GM12875 (cell line): ENCODE data around the gene ZNF280C.
"Not testable (repeated sequence)": the region's sequence is repeated elsewhere in the genome, so short reads cannot be mapped to it uniquely, and the experiment has no call there.

Experiments used
- H3K4me3 ChIP-seq: one replicate; pipeline ENCODE4 v1.5.1; 2011; ENCODE audit warnings: low read depth, low read length, control low read depth
- CTCF ChIP-seq: IDR thresholded peaks from 2 replicates; pipeline ENCODE4 v1.5.1; 2011; ENCODE audit warnings: low read depth, mild to moderate bottlenecking, control low read depth, inconsistent platforms, low read length, moderate library complexity, borderline replicate concordance; ENCODE audit not compliant: insufficient read depth

Gene ZNF280C

GRCh38 chrX:130260316-130260715 is 8.4 kb downstream of the ZNF280C start:
- TF ChIP-seq CTCF: no peak
- no peak overlapping the region for H3K4me3 ChIP-seq

GRCh38 chrX:130253916-130254315 is 14.8 kb downstream of the ZNF280C start:
- no peak for TF ChIP-seq CTCF
- no peak overlapping the region for H3K4me3 ChIP-seq

- TF ChIP-seq CTCF: no peak
- no peak overlapping the region for H3K4me3 ChIP-seq
Measured at GRCh38 chrX:130251671-130252070, 17.0 kb downstream of the ZNF280C start.

GRCh38 chrX:130247996-130248395 is 20.7 kb downstream of the ZNF280C start:
- no peak for TF ChIP-seq CTCF
- H3K4me3 ChIP-seq: no peak overlapping the region

GRCh38 chrX:130246084-130246483 is 22.6 kb downstream of the ZNF280C start:
- no peak for TF ChIP-seq CTCF
- H3K4me3 ChIP-seq: no peak overlapping the region

GRCh38 chrX:130245441-130245840 is 23.3 kb downstream of the ZNF280C start:
- no peak for TF ChIP-seq CTCF
- H3K4me3 ChIP-seq: no peak overlapping the region

- H3K4me3 ChIP-seq: not testable (repeated sequence)
Measured at GRCh38 chrX:130231184-130231583, 37.5 kb downstream of the ZNF280C start.

GRCh38 chrX:130228871-130229270 is 39.8 kb downstream of the ZNF280C start:
- H3K4me3 ChIP-seq: no peak overlapping the region
- no peak for TF ChIP-seq CTCF
